Measurements from ENCODE around the gene OLA1. TPM values are rescaled to one million over a fixed set of nuclear protein-coding genes. Genes with fewer than 3 reads are reported as not detected.

OLA1 gene
- total and polyA plus RNA-seq, 2 of the 13 experiments (the other 11 are each of a cell fraction or from before 2014, with no cell fraction given), result 153 to 241 TPM

DNA sequence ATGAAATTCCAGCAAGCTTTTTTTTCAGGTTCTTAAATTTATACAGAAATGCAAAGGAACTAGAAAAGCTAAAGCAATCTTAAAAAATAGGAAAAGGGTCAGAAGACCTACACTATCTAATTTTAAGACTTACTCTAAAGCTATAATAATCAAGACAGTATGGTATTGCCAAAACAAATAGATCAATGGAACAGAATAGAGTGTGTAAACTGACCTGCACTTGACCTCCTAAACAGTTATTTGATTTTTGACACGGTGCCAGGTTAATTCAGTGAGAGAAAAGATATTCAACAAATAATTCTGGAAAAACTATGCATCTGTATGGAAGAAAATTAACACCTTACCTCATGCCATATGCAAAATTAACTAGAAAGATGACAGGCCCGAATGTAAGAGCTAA lies 73.6 kb downstream of the OLA1 start:
- FAIRE-seq, result no peak
- intact Hi-C loops (cut with micrococcal nuclease; ENCODE audit: unreplicated experiment), result no loop called here
- TF ChIP-seq, protein P1, sequence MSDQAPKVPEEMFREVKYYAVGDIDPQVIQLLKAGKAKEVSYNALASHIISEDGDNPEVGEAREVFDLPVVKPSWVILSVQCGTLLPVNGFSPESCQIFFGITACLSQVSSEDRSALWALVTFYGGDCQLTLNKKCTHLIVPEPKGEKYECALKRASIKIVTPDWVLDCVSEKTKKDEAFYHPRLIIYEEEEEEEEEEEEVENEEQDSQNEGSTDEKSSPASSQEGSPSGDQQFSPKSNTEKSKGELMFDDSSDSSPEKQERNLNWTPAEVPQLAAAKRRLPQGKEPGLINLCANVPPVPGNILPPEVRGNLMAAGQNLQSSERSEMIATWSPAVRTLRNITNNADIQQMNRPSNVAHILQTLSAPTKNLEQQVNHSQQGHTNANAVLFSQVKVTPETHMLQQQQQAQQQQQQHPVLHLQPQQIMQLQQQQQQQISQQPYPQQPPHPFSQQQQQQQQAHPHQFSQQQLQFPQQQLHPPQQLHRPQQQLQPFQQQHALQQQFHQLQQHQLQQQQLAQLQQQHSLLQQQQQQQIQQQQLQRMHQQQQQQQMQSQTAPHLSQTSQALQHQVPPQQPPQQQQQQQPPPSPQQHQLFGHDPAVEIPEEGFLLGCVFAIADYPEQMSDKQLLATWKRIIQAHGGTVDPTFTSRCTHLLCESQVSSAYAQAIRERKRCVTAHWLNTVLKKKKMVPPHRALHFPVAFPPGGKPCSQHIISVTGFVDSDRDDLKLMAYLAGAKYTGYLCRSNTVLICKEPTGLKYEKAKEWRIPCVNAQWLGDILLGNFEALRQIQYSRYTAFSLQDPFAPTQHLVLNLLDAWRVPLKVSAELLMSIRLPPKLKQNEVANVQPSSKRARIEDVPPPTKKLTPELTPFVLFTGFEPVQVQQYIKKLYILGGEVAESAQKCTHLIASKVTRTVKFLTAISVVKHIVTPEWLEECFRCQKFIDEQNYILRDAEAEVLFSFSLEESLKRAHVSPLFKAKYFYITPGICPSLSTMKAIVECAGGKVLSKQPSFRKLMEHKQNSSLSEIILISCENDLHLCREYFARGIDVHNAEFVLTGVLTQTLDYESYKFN (CRISPR knock-in tag; conservative IDR thresholded peaks at IDR 0.05), result no peak
- TF ChIP-seq TBL1XR1 (IDR thresholded peaks at IDR 0.05; ENCODE audit: borderline replicate concordance, low read length, partially characterized antibody), result peak; percentile 70
- peak; percentile 47; the same call in 1 of the 2 replicates for TF ChIP-seq NKX3-1 (CRISPR knock-in tag; IDR thresholded peaks at IDR 0.05)
- TF ChIP-seq ZNF703 (CRISPR knock-in tag; IDR thresholded peaks at IDR 0.05; ENCODE audit: borderline replicate concordance), result no peak
- TF ChIP-seq HHEX (CRISPR knock-in tag; IDR thresholded peaks at IDR 0.05), result peak; percentile 53; the same call in 1 of the 2 replicates
- TF ChIP-seq ZNF451 (CRISPR knock-in tag; IDR thresholded peaks at IDR 0.05), result no peak
- TF ChIP-seq BCL6 (CRISPR knock-in tag; IDR thresholded peaks at IDR 0.05), result peak; percentile 64
- TF ChIP-seq NR2F2 (IDR thresholded peaks at IDR 0.05; ENCODE audit: borderline replicate concordance, low read depth), result peak; percentile 77; the same call in 1 of the 2 replicates
- TF ChIP-seq FOXP1 (IDR thresholded peaks at IDR 0.05), result no peak
- TF ChIP-seq FOXP1 (CRISPR knock-in tag; IDR thresholded peaks at IDR 0.05), result peak; percentile 29; the same call in 1 of the 2 replicates
- peak; percentile 88 for TF ChIP-seq ONECUT2 (CRISPR knock-in tag; IDR thresholded peaks at IDR 0.05)
- TF ChIP-seq, protein P2, sequence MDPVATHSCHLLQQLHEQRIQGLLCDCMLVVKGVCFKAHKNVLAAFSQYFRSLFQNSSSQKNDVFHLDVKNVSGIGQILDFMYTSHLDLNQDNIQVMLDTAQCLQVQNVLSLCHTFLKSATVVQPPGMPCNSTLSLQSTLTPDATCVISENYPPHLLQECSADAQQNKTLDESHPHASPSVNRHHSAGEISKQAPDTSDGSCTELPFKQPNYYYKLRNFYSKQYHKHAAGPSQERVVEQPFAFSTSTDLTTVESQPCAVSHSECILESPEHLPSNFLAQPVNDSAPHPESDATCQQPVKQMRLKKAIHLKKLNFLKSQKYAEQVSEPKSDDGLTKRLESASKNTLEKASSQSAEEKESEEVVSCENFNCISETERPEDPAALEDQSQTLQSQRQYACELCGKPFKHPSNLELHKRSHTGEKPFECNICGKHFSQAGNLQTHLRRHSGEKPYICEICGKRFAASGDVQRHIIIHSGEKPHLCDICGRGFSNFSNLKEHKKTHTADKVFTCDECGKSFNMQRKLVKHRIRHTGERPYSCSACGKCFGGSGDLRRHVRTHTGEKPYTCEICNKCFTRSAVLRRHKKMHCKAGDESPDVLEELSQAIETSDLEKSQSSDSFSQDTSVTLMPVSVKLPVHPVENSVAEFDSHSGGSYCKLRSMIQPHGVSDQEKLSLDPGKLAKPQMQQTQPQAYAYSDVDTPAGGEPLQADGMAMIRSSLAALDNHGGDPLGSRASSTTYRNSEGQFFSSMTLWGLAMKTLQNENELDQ (CRISPR knock-in tag; IDR thresholded peaks at IDR 0.05; ENCODE audit: borderline replicate concordance), result no peak
- no peak for TF ChIP-seq SRY (CRISPR knock-in tag; IDR thresholded peaks at IDR 0.05)
- TF ChIP-seq SOX13 (IDR thresholded peaks at IDR 0.05), result no peak
- peak in 1 of 2 experiments; percentile 68; a peak in 1 of 4 replicates for TF ChIP-seq SOX13 (CRISPR knock-in tag; conservative IDR thresholded peaks at IDR 0.05 in 1 of 2, IDR thresholded peaks at IDR 0.05 in 1 of 2)
- TF ChIP-seq, protein P3, sequence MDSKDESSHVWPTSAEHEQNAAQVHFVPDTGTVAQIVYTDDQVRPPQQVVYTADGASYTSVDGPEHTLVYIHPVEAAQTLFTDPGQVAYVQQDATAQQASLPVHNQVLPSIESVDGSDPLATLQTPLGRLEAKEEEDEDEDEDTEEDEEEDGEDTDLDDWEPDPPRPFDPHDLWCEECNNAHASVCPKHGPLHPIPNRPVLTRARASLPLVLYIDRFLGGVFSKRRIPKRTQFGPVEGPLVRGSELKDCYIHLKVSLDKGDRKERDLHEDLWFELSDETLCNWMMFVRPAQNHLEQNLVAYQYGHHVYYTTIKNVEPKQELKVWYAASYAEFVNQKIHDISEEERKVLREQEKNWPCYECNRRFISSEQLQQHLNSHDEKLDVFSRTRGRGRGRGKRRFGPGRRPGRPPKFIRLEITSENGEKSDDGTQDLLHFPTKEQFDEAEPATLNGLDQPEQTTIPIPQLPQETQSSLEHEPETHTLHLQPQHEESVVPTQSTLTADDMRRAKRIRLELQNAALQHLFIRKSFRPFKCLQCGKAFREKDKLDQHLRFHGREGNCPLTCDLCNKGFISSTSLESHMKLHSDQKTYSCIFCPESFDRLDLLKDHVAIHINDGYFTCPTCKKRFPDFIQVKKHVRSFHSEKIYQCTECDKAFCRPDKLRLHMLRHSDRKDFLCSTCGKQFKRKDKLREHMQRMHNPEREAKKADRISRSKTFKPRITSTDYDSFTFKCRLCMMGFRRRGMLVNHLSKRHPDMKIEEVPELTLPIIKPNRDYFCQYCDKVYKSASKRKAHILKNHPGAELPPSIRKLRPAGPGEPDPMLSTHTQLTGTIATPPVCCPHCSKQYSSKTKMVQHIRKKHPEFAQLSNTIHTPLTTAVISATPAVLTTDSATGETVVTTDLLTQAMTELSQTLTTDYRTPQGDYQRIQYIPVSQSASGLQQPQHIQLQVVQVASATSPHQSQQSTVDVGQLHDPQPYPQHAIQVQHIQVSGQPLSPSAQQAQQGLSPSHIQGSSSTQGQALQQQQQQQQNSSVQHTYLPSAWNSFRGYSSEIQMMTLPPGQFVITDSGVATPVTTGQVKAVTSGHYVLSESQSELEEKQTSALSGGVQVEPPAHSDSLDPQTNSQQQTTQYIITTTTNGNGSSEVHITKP (CRISPR knock-in tag; IDR thresholded peaks at IDR 0.05; ENCODE audit: low read depth), result no peak
- peak; percentile 88 for TF ChIP-seq NFIC (IDR thresholded peaks at IDR 0.05; ENCODE audit: low read length)

More for the DNA sequence above, 73.6 kb downstream of the OLA1 start:
- ChIA-PET CTCF (ENCODE audit: low intra/inter-chr PET ratio, low total read pairs) (no interaction called here), POLR2A (no interaction called here)
- Histone ChIP-seq H3K79me2 (ENCODE audit: insufficient read depth, low read length) (peaks cover 77% of the 10 kb centered on the region), H4K20me1 (ENCODE audit: insufficient read depth, low read length) (peaks cover 9% of the 10 kb centered on the region; the same call in 1 of the 2 replicates), H2AFZ (ENCODE audit: low read length) (no peak overlapping the region), H3K4me2 (ENCODE audit: low read depth, low read length) (no peak overlapping the region), H3K4me3 (replicated peaks in 1 of 3; ENCODE audit: insufficient read depth in 1 of 3, low read depth in 2 of 3, low read length in 3 of 3) (no peak overlapping the region), H3K4me1 (ENCODE audit: insufficient read depth, low read length) (0 out of 2 replicates have a peak, but pooled peaks cover 15% of the 10 kb centered on the region), H3K36me3 (replicated peaks in 1 of 2; ENCODE audit: control insufficient read depth in 1 of 2, insufficient read depth in 2 of 2, low read length in 2 of 2) (0 out of 5 replicates have a peak, but pooled peaks cover 3 to 6% of the 10 kb centered on the region in 2 experiments), H3K9me3 (ENCODE audit: low read length) (peaks cover 15% of the 10 kb centered on the region), H3K27ac (ENCODE audit: extremely low read length, insufficient read depth, low read length) (no peak overlapping the region), H3K9ac (ENCODE audit: insufficient read depth, low read depth, low read length) (no peak overlapping the region), H3K27me3 (ENCODE audit: control insufficient read depth in 1 of 2, insufficient read depth in 2 of 2, low read length in 2 of 2) (no peaks in the 10 kb centered on the region)
- in situ Hi-C loops (cut with HindIII; ENCODE audit: extremely low pct_ligation_motif_present, low pct_unique_long_range_greater_than_20kb), result no loop called here
- DNase-seq (ENCODE audit: low spot score) (peak; percentile 47), ATAC-seq (no peak)
- WGBS (ENCODE audit: low lambda C conversion rate), result 62% methylated on average over 2 of the region's 2 CpGs
- no TSS peak for BruUV-seq (replicated peaks)

Measured in HepG2 (cell line).